Activated gamma-delta T cell treated with Interleukin-2 at 50 U/mL for 16 hours (primary cell): ENCODE results near the gene NOP9.

Experiments used
- DNase-seq: peaks from one replicate; pipeline ENCODE4 v3.0.0-alpha.2; 2020

NOP9 gene

DNA sequence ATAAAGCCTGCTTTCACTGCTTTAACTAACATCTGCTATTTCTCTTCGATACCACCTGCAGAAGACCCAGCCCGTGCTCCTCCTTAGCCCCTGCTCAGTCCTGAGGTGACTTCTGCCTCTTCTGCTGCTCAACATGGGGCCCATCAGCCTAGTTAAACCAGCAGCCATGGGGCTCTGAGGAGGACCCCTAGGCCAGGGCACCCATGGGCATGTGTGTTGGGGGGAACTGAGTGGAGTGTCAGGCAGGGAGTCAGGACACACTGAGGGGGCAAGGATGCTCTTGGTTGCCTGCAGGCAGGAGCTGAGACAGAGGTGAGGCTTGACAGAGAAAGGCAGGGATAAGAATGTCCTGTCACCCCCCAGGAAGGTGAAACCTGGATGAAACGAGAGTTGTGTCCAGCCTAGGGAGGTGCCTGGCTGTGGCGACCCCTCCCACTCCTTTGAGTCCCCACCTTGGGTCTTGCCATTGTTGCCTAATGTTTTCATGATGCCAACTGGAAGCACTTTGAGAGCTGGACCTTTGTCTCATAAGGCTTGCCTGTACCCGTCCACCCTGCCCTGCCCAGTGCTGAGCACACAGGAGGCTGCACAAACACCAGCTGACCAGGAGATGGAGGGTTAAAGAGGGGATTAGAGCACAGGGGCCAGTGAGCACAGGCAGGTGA lies 15.7 kb upstream of the NOP9 start:
- no peak for DNase-seq

- DNase-seq, result no peak
Observed at GRCh38 chr14:24284501-24285035, 15.1 kb upstream of the NOP9 start.

- DNase-seq, result no peak
Observed at GRCh38 chr14:24285351-24285750, 14.3 kb upstream of the NOP9 start.

GRCh38 chr14:24286996-24287395 lies 12.7 kb upstream of the NOP9 start:
- no peak for DNase-seq

DNA sequence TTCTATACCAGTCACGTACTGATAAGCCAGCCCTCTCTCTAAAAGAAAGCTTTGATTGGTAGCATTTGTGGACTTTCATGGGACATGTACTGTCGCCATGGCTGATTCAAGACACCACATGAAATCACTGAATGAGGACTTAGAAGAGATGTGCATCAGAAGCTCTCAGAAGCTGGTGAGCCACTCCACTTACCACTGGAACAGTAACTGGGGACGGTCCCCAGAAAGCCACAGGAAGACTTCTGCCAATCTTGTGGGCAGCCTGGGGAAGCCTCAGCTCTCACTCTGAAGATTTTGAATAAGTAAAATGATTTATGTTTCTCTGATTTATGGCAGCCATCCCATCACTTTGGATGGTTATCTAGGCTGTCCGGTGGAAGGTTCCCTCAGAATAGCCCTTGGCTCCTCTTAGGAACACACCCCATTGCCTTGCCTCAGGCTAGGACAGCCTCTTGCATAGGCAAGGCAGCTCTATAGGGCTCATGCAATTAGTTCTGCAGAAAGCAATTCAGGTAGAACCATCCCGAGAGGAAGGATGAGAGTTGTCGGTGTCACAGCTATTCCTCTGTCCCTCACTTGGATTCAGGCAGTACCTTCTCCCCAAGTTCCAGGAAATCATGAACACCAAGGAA lies 9.9 kb upstream of the NOP9 start:
- DNase-seq, result no peak

DNA sequence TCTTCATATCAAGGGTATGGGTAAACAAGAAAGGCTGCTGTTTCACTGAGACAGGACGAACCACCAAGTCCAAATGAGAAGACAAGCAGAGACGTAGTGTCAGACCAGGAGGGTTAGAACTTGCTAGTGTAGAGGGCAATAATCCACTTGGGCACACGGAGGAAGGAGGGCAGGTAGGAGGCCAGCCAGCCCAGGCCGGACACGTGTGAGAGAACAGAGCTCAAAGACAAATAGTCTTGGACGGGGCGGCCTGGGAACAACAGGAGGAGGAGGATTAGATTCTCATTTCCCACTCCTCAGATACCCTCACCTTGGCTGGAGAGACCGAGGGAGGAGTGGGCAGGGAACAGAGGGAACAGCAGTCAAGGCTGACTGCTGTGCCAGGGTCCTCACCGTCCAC lies 8.9 kb upstream of the NOP9 start:
- no peak for DNase-seq

GRCh38 chr14:24291446-24292117 lies 8.1 kb upstream of the NOP9 start:
- no peak for DNase-seq

GRCh38 chr14:24292118-24292807 lies 7.4 kb upstream of the NOP9 start:
- no peak for DNase-seq

DNA sequence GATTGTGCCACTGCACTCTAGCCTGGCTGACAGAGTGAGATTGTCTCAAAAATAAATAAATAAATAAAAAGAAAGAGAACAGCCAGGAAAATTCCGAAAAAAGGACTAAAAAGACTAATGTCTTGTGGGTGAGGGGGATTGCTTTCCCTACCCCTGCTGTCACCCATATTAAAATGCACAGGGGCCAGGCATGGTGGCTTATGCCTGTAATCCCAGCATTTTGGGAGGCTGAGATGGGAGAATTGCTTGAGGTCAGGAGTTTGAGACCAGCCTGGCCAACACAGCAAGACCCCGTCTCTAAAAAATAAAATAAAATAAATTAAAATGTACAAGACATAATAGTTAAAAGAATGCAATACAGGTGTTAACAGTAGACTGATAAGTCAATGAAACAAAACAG lies 6.1 kb upstream of the NOP9 start:
- no peak for DNase-seq

DNA sequence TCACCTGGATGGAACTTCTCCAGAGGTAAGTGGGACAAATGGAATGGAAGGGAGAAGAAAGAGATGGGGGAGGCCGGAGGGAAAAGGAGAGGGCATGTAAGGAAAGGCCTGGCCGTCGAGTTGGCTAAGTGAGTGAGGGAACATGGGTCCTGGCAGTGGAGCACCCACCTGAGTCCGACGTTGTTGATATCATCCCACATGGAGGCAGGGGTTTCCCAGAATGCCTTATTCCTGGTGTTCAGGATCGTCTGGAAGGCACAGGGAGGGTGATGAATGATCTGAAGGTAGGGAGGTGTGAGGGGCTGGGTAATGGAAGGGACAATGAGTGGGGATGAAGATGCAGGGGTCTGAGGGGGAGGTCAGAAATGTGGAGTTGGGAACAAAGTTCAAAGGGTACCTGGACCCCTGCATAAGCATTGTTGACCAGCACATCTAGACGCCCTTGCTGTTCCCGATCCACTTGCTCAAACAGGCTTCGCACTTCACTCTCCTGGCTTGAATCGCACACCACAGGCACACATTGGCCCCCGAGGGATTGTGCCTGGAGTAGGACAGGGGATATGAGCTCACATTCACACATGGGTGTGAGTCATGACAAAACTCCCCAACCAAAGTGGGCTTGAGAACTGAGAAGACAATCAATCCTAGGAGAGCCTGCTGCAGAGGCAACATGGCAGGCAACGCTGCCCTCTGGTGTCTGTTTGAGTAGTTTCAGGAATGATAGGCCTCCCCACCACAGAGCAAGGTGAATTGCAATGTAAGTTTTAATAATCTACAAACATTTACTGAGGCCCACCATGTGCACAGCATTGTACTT lies 3.1 kb upstream of the NOP9 start:
- peak; percentile 61 for DNase-seq

DNA sequence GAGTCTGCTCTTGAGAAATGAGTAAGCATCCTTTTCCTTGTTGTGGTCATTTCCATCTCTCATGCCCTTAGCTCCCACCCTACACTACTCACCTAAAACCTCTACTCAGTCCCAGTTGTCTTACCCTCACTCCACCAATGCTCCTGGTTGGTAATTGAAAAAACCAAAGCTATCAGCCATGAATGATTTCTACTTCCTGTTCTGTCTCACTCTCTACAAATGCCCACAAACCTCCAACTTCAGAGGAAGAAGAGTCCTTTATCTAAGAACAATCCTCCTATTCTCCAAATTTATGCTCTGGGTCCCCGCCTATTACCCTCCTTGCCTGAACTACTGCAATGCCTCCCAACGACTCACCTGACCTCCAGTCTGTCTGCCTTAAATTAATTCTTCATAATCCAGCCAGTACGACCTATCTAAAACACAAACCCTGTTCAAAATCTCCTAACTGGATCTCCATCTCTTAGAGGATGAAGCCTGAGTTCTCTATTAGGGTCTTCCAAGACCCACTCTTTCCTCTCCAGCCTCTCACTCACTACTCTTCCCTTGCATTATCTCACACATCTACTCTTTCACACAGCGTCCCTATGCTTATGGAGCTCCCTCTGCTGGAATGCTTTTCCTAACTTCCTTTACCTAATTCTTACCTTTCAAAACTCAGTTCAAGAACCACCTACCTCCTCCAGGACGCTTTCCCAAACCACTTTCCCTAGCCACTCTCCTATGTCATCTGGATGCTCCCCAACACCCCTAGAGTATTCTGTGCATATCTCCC lies 2.3 kb upstream of the NOP9 start:
- no peak for DNase-seq

GRCh38 chr14:24298892-24299254 lies 777 bp upstream of the NOP9 start:
- no peak for DNase-seq

GRCh38 chr14:24300326-24300980 lies 803 bp downstream of the NOP9 start:
- no peak for DNase-seq

- DNase-seq, result no peak
Observed at GRCh38 chr14:24304019-24304387, 4.4 kb downstream of the NOP9 start.

DNA sequence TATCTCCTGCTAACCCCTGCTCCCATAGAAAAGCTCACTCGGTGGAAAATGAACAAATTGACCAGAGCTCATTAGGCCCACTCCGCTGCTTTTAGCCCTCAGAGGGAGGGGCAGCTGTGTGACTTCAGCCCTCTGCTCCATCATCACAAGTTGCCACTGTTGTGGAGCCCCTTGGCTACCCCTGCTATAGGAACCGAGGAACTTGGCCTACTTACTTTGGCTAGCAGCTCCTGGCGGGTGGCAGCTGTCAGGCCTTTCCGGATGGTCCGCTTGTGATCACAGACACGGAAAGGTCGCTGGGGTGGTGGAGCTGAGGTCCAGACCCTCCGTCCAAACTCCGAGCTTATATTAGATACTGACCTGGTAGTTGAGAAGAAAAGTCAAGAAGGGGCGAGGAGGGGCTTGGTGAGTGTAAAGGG lies 7.5 kb downstream of the NOP9 start:
- no peak for DNase-seq

DNA sequence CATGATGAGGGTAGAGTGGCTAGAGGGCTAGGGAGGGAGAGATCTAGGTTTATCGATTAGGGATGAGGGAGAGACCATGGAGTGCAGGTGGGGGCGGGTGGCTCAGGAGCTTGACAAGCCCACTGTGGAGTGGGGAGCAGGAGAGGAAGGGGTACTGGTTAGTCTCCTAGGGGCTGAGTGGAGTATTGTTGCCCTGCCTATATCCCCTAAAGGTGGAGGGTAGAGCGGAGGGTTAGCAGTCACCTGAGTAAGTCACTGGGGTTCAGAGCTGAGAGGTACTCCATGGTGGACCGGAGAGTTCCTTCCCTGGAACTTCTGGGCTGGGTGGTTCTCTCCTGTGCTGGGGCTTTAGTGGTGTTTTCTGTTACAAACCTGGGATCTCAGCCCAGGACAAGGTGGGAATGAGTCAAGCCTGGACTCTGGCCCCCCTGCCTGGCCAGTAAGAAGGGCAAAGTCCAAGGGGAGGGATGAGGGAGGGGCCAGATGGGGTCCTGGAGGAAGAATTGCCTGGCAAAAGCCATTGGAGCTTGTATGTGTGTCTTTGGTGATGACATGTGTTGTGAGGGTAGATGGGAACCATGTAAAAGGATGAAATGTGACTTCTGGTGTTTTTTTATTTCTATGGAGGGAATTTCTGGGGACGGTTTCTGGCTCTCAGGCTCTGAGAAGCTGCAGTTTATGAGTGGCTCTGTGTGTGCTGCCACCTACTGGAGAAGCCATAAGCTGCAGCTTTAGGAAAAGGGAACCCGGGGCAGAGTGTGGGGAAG lies 8.1 kb downstream of the NOP9 start, which contains the start of gene CIDEB:
Gene CIDEB, minus strand, starts transcription at position 403 of the 767 bp plus-strand sequence. Its CDS starts 119 bp downstream, at position 284.
- peak; percentile 56 for DNase-seq

DNA sequence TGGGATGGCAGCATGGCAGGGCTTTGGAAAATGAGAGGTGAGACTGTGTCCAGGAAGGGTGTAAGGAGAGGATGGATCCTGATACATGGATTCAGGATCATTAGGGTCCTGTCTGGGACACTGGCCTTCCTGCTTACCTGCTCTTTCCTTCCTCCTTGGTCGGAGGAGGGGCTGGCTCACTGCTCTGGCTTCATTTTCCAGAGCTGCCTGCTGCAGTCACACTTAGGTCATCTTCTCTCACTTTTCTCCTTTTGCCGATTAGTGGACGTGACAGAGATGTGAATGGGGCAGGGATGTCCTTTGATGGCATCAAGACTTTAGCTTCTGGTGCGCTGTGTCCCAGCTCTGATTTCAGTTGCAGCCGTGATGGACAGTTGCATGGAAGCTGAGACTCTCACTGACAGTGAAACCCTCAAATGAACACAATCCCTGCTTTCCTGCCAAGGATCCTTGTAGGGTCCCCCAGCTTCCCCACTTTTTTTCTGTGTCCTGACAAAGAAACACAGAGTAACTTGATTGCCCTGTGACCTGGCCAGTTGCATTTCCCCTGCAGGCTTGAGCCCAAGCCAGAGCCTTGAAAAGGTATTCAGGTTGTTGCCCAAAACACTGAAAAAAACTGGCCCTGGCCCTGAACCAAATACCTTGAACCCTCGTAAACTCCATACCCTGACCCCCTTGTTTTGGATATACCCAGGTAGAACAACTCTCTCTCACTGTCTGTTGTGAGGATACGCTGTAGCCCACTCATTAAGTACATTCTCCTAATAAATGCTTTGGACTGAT lies 8.9 kb downstream of the NOP9 start:
- DNase-seq, result no peak

GRCh38 chr14:24309538-24310264 lies 10.1 kb downstream of the NOP9 start, which contains the start of gene LTB4R2:
Gene LTB4R2 (plus strand): TSS chr14:24310140. CDS start chr14:24310665, 525 bp downstream.
- DNase-seq, result no peak

DNA sequence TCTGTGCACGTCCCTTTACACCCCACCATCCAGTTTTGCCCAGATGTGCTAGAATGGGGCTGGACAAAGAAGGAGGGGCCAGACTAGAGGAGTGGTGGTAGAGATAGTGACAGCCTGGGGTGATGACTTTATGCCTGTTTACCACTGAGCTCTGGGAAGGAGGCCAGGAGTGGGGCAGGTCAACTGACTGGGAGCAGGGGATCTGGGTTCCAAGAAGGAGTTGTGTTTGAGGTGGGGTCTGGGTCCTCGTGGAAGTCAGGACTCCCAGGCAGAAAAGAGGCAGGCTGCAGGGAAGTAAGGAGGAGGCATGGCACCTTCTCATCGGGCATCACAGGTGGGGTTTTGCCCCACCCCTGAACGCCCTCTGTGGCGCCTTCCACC lies 10.6 kb downstream of the NOP9 start:
- no peak for DNase-seq
